ENCODE data around the gene PLOD1. TPM values are rescaled to one million over a fixed set of nuclear protein-coding genes. Genes with fewer than 3 reads are reported as not detected.

The PLOD1 gene
- total and polyA plus RNA-seq, 2 experiments from 2014 or later: 22.4 to 62.9 TPM

DNA sequence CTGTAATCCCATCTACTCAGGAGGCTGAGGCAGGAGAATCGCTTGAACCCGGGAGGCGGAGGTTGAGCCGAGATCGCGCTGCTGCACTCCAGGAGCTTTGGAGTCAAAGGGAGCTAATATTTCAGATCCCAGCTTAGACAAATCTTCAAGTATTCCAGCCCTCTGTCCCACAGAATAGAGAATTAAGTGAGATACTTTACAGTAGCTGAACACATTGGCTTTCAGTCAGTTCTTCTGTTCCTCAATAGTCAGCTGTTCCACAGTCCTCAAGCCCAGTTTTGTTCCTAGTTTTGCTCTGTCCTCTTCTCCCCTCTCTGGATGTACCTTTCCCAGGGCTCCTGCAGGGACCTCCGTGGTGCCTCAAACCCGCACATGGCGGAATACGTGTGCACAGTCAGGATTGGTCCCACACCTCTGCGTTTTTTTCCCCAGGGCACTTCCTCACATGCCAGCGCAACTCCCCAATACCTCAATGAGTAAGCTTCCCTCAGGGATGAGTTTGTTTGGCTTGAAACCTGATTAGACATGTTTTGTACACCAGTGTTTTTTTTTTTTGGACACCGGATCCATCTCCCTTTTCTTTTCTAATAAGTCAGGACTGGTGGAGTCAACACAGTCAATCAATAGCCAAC, 47.0 kb downstream of the PLOD1 start:
- peak overlapping the region; percentile 99 for H3K4me3 Mint-ChIP-seq
- Histone ChIP-seq H3K4me1 (ENCODE audit: insufficient read depth) (peaks cover 13% of the 10 kb centered on the region), H3K36me3 (ENCODE audit: insufficient read depth) (0 out of 2 replicates have a peak, but pooled peaks cover 4% of the 10 kb centered on the region), H3K4me3 (peak overlapping the region; percentile 98), H3K27ac (ENCODE audit: low read depth) (no peak overlapping the region), H3K27me3 (ENCODE audit: insufficient read depth) (no peaks in the 10 kb centered on the region), H4K20me1 (replicated peaks; ENCODE audit: insufficient read depth) (peaks cover 18% of the 10 kb centered on the region), H3F3A (replicated peaks; ENCODE audit: low read depth) (peaks cover 17% of the 10 kb centered on the region), H3K4me2 (peak overlapping the region; percentile 90), H2AFZ (no peak overlapping the region), H3K79me2 (replicated peaks; ENCODE audit: insufficient read depth) (peaks cover 59% of the 10 kb centered on the region), H3K9me2 (ENCODE audit: insufficient read depth) (no peaks in the 10 kb centered on the region)
- peak overlapping the region; percentile 97; the same call in 1 of the 2 replicates for H3K27ac Mint-ChIP-seq
- H3K4me1 Mint-ChIP-seq: peaks cover 21% of the 10 kb centered on the region
- H3K36me3 Mint-ChIP-seq (ENCODE audit: low read depth): peaks cover 47% of the 10 kb centered on the region
- DNase-seq (ENCODE audit: low spot score) (no peak), ATAC-seq (no peak)
- H3K9me3 Mint-ChIP-seq: no peaks in the 10 kb centered on the region
- peaks cover 16% of the 10 kb centered on the region for H3K27me3 Mint-ChIP-seq (ENCODE audit: insufficient read depth, low read depth, poor library complexity)
- TF ChIP-seq NANOG (IDR thresholded peaks at IDR 0.05; ENCODE audit: borderline replicate concordance) (no peak), EZH2phosphoT487 (IDR thresholded peaks at IDR 0.05; ENCODE audit: unreplicated experiment) (no peak), POLR2AphosphoS5 (IDR thresholded peaks at IDR 0.05; ENCODE audit: low read depth) (no peak), ZNF331 (CRISPR knock-in tag; IDR thresholded peaks at IDR 0.05; ENCODE audit: low read depth) (no peak), STAT1 (IDR thresholded peaks at IDR 0.05; ENCODE audit: unreplicated experiment) (no peak), REST (IDR thresholded peaks at IDR 0.05; ENCODE audit: unreplicated experiment) (no peak), ZNF114 (CRISPR knock-in tag; IDR thresholded peaks at IDR 0.05) (no peak), CREB1 (CRISPR knock-in tag; IDR thresholded peaks at IDR 0.05; ENCODE audit: low read depth) (no peak), EZH2 (IDR thresholded peaks at IDR 0.05; ENCODE audit: low read depth, unreplicated experiment) (no peak), JUNB (IDR thresholded peaks at IDR 0.05; ENCODE audit: unreplicated experiment) (no peak)
- TF ChIP-seq, protein P1, sequence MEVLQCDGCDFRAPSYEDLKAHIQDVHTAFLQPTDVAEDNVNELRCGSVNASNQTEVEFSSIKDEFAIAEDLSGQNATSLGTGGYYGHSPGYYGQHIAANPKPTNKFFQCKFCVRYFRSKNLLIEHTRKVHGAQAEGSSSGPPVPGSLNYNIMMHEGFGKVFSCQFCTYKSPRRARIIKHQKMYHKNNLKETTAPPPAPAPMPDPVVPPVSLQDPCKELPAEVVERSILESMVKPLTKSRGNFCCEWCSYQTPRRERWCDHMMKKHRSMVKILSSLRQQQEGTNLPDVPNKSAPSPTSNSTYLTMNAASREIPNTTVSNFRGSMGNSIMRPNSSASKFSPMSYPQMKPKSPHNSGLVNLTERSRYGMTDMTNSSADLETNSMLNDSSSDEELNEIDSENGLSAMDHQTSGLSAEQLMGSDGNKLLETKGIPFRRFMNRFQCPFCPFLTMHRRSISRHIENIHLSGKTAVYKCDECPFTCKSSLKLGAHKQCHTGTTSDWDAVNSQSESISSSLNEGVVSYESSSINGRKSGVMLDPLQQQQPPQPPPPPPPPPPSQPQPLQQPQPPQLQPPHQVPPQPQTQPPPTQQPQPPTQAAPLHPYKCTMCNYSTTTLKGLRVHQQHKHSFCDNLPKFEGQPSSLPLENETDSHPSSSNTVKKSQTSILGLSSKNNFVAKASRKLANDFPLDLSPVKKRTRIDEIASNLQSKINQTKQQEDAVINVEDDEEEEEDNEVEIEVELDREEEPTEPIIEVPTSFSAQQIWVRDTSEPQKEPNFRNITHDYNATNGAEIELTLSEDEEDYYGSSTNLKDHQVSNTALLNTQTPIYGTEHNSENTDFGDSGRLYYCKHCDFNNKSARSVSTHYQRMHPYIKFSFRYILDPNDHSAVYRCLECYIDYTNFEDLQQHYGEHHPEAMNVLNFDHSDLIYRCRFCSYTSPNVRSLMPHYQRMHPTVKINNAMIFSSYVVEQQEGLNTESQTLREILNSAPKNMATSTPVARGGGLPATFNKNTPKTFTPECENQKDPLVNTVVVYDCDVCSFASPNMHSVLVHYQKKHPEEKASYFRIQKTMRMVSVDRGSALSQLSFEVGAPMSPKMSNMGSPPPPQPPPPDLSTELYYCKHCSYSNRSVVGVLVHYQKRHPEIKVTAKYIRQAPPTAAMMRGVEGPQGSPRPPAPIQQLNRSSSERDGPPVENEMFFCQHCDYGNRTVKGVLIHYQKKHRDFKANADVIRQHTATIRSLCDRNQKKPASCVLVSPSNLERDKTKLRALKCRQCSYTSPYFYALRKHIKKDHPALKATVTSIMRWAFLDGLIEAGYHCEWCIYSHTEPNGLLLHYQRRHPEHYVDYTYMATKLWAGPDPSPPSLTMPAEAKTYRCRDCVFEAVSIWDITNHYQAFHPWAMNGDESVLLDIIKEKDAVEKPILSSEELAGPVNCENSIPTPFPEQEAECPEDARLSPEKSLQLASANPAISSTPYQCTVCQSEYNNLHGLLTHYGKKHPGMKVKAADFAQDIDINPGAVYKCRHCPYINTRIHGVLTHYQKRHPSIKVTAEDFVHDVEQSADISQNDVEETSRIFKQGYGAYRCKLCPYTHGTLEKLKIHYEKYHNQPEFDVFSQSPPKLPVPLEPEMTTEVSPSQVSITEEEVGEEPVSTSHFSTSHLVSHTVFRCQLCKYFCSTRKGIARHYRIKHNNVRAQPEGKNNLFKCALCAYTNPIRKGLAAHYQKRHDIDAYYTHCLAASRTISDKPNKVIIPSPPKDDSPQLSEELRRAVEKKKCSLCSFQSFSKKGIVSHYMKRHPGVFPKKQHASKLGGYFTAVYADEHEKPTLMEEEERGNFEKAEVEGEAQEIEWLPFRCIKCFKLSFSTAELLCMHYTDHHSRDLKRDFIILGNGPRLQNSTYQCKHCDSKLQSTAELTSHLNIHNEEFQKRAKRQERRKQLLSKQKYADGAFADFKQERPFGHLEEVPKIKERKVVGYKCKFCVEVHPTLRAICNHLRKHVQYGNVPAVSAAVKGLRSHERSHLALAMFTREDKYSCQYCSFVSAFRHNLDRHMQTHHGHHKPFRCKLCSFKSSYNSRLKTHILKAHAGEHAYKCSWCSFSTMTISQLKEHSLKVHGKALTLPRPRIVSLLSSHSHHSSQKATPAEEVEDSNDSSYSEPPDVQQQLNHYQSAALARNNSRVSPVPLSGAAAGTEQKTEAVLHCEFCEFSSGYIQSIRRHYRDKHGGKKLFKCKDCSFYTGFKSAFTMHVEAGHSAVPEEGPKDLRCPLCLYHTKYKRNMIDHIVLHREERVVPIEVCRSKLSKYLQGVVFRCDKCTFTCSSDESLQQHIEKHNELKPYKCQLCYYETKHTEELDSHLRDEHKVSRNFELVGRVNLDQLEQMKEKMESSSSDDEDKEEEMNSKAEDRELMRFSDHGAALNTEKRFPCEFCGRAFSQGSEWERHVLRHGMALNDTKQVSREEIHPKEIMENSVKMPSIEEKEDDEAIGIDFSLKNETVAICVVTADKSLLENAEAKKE (CRISPR knock-in tag; IDR thresholded peaks at IDR 0.05): no peak
- TF ChIP-seq, protein P2, sequence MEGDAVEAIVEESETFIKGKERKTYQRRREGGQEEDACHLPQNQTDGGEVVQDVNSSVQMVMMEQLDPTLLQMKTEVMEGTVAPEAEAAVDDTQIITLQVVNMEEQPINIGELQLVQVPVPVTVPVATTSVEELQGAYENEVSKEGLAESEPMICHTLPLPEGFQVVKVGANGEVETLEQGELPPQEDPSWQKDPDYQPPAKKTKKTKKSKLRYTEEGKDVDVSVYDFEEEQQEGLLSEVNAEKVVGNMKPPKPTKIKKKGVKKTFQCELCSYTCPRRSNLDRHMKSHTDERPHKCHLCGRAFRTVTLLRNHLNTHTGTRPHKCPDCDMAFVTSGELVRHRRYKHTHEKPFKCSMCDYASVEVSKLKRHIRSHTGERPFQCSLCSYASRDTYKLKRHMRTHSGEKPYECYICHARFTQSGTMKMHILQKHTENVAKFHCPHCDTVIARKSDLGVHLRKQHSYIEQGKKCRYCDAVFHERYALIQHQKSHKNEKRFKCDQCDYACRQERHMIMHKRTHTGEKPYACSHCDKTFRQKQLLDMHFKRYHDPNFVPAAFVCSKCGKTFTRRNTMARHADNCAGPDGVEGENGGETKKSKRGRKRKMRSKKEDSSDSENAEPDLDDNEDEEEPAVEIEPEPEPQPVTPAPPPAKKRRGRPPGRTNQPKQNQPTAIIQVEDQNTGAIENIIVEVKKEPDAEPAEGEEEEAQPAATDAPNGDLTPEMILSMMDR (conservative IDR thresholded peaks at IDR 0.05; ENCODE audit: low read depth in 2 of 2): no peak
- TF ChIP-seq, protein P3, sequence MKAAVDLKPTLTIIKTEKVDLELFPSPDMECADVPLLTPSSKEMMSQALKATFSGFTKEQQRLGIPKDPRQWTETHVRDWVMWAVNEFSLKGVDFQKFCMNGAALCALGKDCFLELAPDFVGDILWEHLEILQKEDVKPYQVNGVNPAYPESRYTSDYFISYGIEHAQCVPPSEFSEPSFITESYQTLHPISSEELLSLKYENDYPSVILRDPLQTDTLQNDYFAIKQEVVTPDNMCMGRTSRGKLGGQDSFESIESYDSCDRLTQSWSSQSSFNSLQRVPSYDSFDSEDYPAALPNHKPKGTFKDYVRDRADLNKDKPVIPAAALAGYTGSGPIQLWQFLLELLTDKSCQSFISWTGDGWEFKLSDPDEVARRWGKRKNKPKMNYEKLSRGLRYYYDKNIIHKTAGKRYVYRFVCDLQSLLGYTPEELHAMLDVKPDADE (IDR thresholded peaks at IDR 0.05): no peak
